PC-9 (cell line): Measurements from ENCODE around the gene CACNB4.

ENCODE experiments used
- CTCF ChIP-seq: fragments of 200-600 bp; sonication (generic); conservative IDR thresholded peaks from 2 replicates; pipeline ENCODE4 v1.6.1; 2017; ENCODE audit warnings: mixed run types, antibody characterized with exemption, mild to moderate bottlenecking, moderate library complexity
- EZH2 ChIP-seq: fragments of 200-600 bp; sonication (generic); IDR thresholded peaks from 2 replicates; pipeline ENCODE4 v1.8.0; 2017; ENCODE audit warnings: antibody characterized with exemption, low read depth

- no peak for TF ChIP-seq CTCF
- no peak for TF ChIP-seq EZH2
Measured at GRCh38 chr2:151826737-151827157, 272.1 kb downstream of the CACNB4 start.
